Gastrocnemius medialis (tissue), 4 donors: ENCODE results near the gene HDAC4. TPM values are rescaled to one million over a fixed set of nuclear protein-coding genes. Genes with fewer than 3 reads are reported as not detected.

Experiments
- ATAC-seq, 2 donors: fragments of 150-250 bp; one replicate each; pipeline ENCODE4 v1.9.1; 2016
- DNase-seq, 2 donors: peaks; one replicate each; pipeline ENCODE4 v3.0.0-alpha.2; 2019
- H3K27ac ChIP-seq, 4 donors: fragments of 200-600 bp; sonication (generic); 1 replicate in 1 of 4; 2 replicates in 3 of 4; pipeline ENCODE4 v1.5.1; 2016 to 2018; ENCODE audit warnings: mild to moderate bottlenecking in 2 of 4, moderate library complexity in 1 of 4
- H3K27me3 ChIP-seq, 3 donors: fragments of 200-600 bp; sonication (generic) in 2 of 3; 1 replicate in 1 of 3; 2 replicates in 2 of 3; pipeline versions ENCODE4 v1.5.1 to v1.6.0; 2016 to 2019; ENCODE audit warnings: mild to moderate bottlenecking in 1 of 3, moderate library complexity in 1 of 3
- H3K36me3 ChIP-seq, 2 donors: fragments of 200-600 bp; sonication (generic) in 1 of 2; one replicate each; pipeline ENCODE4 v1.5.1; 2017 to 2018
- H3K4me1 ChIP-seq, 2 donors: fragments of 200-600 bp; sonication (generic) in 1 of 2; one replicate each; pipeline ENCODE4 v1.5.1; 2016 to 2017; ENCODE audit warnings: mild to moderate bottlenecking in 2 of 2
- H3K4me3 ChIP-seq, 4 donors: fragments of 200-600 bp; sonication (generic) in 3 of 4; 1 replicate in 1 of 4; 2 replicates in 3 of 4; pipeline ENCODE4 v1.5.1; 2016 to 2019; ENCODE audit warnings: mild to moderate bottlenecking in 2 of 4
- H3K9me3 ChIP-seq, 3 donors: fragments of 200-600 bp; sonication (generic) in 2 of 3; 1 replicate in 1 of 3; 2 replicates in 2 of 3; pipeline ENCODE4 v1.5.1; 2016 to 2019
- CTCF ChIP-seq, 5 experiments: fragments of 450-650 bp in 3 of 5; fragments of 200-600 bp in 2 of 5; sonication (generic) in 2 of 5; IDR thresholded peaks in 4 of 5; conservative IDR thresholded peaks in 1 of 5; 1 replicate in 4 of 5; 2 replicates in 1 of 5; pipeline ENCODE4 v1.5.1; 2016 to 2019; ENCODE audit warnings: antibody characterized with exemption in 5 of 5, mild to moderate bottlenecking in 3 of 5, moderate library complexity in 3 of 5
- POLR2A ChIP-seq, 2 donors: fragments of 450-650 bp; IDR thresholded peaks; one replicate each; pipeline ENCODE4 v1.6.1; 2017; ENCODE audit warnings: antibody characterized with exemption in 2 of 2, mild to moderate bottlenecking in 2 of 2, moderate library complexity in 2 of 2
- in situ Hi-C, 4 donors: fragments of 200-750 bp; cut with MboI; loops; one replicate each; pipeline versions ENCODE4 v1.15.0 to v1.8.0; 2017; ENCODE audit warnings: low sequenced_read_pairs in 4 of 4
- intact Hi-C: fragments of 100-400 bp; cut with DNase I; formaldehyde crosslinking; loops from one replicate; pipeline ENCODE4 v1.15.1; 2023; ENCODE audit warnings: low total_unique reads
- total RNA-seq, 4 donors: library from RNA; depleted of rRNA; stranded (reverse); fragments of >200 nt; gene quantifications; one replicate each; pipeline versions ENCODE4 v1.1.0 to v1.2.3, GENCODE V29; 2016

Gene HDAC4
- total RNA-seq, 4 donors from 2014 or later = 23.6 to 257 (median 119) TPM

- no peak for DNase-seq
- Histone ChIP-seq H3K9me3 (no peaks in the 10 kb centered on the region), H3K27ac (peak overlapping the region; percentile 55 to 86 (median 72)), H3K36me3 (no peaks in the 10 kb centered on the region), H3K27me3 (no peaks in the 10 kb centered on the region), H3K4me1 (peaks cover 30 to 58% of the 10 kb centered on the region in 2 donors), H3K4me3 (no peak overlapping the region)
- no peak for TF ChIP-seq CTCF (IDR thresholded peaks at IDR 0.05 in 4 of 5, conservative IDR thresholded peaks at IDR 0.05 in 1 of 5)
- no peak for TF ChIP-seq POLR2A (IDR thresholded peaks at IDR 0.05)
- ATAC-seq = no peak
- in situ Hi-C loops = no loop called here
- intact Hi-C loops = loop anchor here (5.0 kb wide), 3 partner anchors 64 to 256 kb away; no protein-coding TSS in a partner anchor
These were observed 2.8 kb downstream of the HDAC4 start for GRCh38 chr2:239397931-239398471.

DNA sequence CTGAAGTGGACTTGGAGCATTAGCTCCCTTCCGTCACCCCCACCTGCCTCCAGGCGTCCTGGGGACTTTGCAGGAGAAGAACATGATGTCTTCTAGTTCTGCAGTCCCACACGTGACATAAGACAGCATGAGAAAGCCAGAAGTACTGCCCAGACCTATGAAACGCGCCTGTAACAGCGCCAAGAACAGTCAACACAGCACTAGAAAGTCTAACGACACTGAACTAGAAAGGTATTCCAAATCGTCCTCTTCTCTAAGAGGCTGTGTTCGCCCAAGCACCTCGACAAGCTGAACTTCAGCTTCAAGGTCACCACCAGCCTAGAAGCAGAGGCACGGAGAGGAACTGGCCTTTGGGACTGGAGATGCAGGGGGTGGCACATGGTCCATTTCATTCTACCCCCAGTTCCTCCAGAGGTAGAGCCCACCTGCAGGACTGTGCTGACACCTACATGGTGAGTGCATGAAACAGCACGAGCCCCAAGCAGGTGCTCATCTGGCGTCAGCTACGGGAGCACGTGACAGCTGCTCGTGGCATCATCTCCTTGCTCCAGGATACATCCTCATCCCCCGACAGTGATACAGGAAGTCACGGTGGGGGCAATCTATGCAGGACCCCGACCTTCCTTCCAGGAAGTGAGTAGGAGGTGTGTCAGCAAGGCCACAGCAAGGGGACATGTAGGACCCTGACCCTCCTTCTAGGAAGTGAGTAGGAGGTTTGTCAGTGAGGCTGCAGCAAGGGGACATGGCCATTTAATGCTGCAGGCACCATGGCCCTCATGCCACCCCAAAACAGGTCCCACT is 3.7 kb downstream of the HDAC4 start:
- Histone ChIP-seq H3K36me3 (no peaks in the 10 kb centered on the region), H3K27ac (peak overlapping the region; percentile 55 to 86 (median 72)), H3K27me3 (no peaks in the 10 kb centered on the region), H3K4me1 (peaks cover 33 to 55% of the 10 kb centered on the region in 2 donors), H3K9me3 (no peaks in the 10 kb centered on the region), H3K4me3 (no peak overlapping the region)
- DNase-seq (peak; percentile 82), ATAC-seq (peak; percentile 29 to 60)
- in situ Hi-C loops (no loop called here), intact Hi-C loops (loop anchor here (5.0 kb wide), 3 partner anchors 65 to 255 kb away; no protein-coding TSS in a partner anchor)
- TF ChIP-seq CTCF (IDR thresholded peaks at IDR 0.05 in 4 of 5, conservative IDR thresholded peaks at IDR 0.05 in 1 of 5) = peak; percentile 12 to 66 (median 45)
- peak; percentile 34 to 48 for TF ChIP-seq POLR2A (IDR thresholded peaks at IDR 0.05)

DNA sequence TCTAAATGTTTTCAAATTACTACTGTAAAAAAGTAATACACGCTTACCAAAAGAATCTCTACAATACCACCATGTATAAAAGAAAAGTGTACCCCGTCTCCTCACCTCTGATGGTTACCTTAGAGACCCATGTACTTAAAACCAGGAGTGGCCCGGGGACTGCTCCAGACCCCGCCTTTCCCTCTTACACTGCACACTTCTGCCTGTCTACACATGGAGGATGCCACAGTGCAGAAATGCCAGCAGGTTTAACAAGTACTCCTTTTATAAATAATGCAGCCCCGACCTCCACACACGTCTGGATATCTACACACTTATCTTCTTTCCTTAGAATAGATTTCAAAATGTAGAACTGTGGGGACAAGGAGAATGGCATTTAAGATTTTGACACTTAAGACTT is 5.3 kb downstream of the HDAC4 start:
- intact Hi-C loops (loop anchor here (5.0 kb wide), 3 partner anchors 67 to 253 kb away; no protein-coding TSS in a partner anchor), in situ Hi-C loops (no loop called here)
- no peak for TF ChIP-seq POLR2A (IDR thresholded peaks at IDR 0.05)
- no peak for TF ChIP-seq CTCF (IDR thresholded peaks at IDR 0.05 in 4 of 5, conservative IDR thresholded peaks at IDR 0.05 in 1 of 5)
- no peaks in the 10 kb centered on the region for H3K27me3 ChIP-seq
- no peaks in the 10 kb centered on the region for H3K9me3 ChIP-seq
- no peaks in the 10 kb centered on the region for H3K36me3 ChIP-seq
- ATAC-seq (no peak), DNase-seq (peak in 1 of 2 donors; percentile 6)
- H3K4me3 ChIP-seq = no peak overlapping the region
- H3K27ac ChIP-seq = no peak overlapping the region
- H3K4me1 ChIP-seq = peaks cover 33 to 54% of the 10 kb centered on the region in 2 donors

DNA sequence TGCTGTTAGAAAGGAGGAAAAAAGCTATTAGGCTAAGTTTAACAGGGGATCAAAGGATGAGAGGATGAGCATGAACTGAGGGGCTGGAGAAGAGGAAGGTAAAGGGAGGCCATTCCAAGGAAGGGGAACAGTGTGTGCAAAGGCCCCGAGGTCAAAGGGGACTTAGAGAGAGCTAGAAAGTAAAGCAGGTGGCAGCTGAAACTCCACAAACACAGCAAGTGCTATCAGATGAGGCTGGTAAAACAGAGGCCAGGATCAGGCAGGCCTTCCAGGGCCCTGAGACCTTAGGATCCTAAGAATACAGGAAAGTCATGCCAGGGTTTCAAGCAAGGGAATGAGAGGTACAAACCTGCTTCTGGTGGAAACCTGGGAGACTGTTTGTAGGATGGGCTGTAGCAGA is 5.8 kb downstream of the HDAC4 start:
- Histone ChIP-seq H3K4me1 (peaks cover 33 to 54% of the 10 kb centered on the region in 2 donors), H3K36me3 (no peaks in the 10 kb centered on the region), H3K9me3 (no peaks in the 10 kb centered on the region), H3K27ac (peak overlapping the region in 1 of 4 donors; percentile 8), H3K27me3 (no peaks in the 10 kb centered on the region), H3K4me3 (no peak overlapping the region)
- ATAC-seq = no peak
- peak in 1 of 2 donors; percentile 5 for DNase-seq
- in situ Hi-C loops (no loop called here), intact Hi-C loops (loop anchor here (5.0 kb wide), 3 partner anchors 67 to 253 kb away; no protein-coding TSS in a partner anchor)
- no peak for TF ChIP-seq CTCF (IDR thresholded peaks at IDR 0.05 in 4 of 5, conservative IDR thresholded peaks at IDR 0.05 in 1 of 5)
- TF ChIP-seq POLR2A (IDR thresholded peaks at IDR 0.05) = no peak
